HG02973 (cell line): Measurements from ENCODE around the gene RELN.
"Not testable (repeated sequence)": the region's sequence is repeated elsewhere in the genome, so short reads cannot be mapped to it uniquely, and the experiment has no call there.

Source experiments
- ATAC-seq: cut with Tn5 transposase; IDR thresholded peaks from one replicate; pipeline ENCODE4 v1.9.1; 2021; ENCODE audit warnings: moderate library complexity; ENCODE audit not compliant: unreplicated experiment

RELN gene

DNA sequence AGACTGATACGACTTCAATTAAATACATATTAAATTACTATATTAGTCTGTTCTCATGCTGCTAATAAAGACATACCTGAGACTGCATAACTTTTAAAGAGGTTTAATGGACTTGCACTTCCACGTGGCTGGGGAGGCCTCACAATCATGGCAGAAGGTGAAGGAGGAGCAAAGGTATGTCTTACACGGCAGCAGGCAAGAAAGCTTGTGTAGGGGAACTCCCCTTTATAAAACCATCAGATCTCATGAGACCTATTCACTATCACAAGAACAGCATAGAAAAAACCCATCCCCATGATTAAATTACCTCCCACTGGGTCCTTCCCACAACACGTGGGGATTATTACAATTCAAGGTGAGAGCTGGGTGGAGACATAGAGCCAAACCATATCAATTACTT is 92.6 kb downstream of the RELN start:
- ATAC-seq, result not testable (repeated sequence)

DNA sequence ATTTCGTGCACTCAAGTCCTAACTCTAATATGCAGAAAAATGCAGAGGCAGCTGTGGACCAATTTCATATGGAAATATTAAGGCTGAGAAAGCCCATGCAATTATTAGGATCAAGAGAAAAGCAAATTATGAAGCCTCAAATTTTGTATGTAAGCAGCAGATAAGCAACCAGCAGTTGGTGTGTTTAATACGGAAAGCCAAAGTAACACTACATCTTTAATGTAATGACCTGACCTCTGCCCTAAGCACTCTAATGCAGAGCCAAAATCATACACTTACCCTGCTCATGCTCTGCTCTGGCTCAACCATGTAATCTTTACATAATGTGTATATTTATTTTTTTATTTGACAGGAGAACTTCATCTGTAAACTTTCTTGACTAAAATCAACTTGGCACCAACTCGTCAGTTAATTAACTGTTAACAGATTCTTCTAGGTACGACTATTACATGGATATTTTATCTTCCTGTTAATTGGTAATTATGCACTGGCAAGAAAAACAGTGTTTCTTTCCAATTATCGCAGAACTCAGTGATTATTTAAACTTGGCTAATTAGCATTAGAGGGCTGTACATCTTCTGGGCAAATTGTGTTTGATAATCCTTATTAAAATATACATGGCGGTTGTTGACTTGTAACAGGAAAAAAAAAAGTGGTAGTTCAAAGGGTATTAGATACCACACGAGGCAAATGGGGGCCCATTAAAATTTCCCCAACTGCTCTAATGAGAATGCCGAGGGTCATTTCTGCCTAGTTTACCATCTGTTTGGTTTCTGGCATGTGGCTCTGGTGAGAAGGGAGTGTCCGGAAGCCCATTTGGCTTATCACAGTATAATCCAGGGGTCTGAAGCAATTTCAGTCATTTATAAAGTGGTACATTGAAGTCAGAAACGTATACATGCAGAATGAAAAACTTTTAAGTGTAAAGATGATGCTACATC is 94.5 kb downstream of the RELN start:
- no peak for ATAC-seq

DNA sequence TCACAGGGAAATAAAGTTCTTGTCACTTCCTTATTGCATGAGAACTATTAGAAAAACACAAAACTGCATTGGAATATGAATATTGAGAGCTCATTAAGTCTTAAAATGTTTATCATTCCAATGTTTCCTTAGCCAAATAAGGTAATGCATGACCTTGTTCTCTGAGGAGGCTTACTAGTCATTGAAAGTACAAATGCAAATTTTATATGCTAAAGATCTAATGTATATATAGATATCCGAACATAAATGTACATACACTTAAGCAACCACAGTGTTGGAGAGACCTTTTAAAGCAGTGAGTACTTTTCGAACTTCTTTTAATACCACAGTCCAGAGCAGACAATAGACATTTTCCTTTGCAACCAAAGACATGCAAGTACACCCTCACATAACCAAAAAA is 96.1 kb downstream of the RELN start:
- no peak for ATAC-seq

DNA sequence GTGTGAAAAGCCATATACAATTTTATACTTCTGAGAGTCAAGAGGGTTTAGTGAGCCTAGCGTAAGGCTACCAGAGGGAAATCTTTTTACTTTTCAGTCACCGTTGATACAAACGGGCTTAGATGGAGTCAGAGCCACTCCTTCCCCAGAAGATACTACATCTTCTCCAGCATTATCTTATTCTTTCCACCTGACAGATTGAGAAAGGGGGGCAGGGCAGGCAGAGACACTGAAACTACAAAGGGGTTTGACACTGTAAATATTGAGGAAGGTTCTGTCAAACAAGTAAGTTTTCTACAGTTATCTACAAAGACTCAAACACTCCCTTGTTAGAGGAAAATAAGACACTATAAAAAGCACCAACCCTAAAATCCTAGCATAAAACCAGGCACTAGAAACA is 100.0 kb downstream of the RELN start:
- no peak for ATAC-seq

DNA sequence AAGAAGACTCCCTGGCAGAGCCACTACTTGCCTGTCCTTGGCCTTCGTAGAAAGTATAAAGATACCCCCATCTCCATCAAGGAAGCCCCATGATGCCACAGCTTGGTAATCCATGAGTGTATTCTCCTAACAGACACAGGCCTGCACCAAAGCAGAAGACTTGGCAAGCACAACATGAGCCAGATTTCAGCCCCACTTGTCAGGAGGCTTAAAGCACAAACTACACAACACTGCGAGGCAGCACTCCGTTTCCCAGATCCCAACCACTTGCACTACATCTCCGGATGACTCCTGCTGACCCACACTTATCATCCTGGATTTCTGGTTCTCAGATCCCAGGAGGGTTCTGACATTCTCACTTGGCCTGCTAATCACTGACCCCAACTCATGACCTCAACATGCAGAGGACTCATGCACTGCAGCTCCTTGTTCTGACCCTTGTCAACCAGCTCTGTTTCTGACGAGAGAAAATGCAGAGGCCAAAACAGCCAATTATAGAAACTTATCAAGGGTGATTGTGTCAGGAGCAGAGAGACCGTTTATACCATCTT is 100.8 kb downstream of the RELN start:
- no peak for ATAC-seq

DNA sequence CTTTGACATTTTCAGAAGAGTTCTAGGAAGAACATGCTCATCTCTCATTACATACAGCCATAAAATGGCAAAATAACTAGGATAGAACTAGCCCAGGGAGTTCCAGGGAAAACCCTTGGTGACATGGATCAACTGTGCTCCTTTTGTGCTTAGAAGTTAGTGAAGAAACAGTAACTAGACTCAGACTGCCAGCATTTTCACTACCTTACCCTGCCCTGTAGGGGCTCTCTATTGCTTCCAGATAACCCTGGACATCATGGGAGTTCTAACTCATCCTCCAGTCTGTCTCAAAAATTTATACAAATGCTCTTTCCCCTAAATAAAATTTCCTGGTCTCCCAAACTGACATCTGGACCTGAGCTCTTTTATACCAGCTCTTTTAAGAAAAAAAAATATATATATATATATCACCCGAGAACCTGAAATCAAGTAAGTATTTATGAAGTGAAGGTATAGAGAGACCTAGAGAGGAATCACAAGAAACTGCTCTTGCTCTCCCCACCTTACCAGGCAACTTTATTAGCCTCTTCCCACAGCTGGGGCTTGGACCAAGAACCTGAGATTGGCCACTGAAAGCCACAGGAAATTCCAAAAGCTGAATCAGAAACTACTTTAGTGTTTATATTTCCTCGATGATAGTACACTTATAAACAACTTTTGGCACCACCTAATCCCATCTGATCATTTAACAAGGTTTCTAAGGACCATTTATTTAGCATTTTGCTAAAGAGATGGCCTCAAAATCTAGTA is 101.4 kb downstream of the RELN start:
- no peak for ATAC-seq

DNA sequence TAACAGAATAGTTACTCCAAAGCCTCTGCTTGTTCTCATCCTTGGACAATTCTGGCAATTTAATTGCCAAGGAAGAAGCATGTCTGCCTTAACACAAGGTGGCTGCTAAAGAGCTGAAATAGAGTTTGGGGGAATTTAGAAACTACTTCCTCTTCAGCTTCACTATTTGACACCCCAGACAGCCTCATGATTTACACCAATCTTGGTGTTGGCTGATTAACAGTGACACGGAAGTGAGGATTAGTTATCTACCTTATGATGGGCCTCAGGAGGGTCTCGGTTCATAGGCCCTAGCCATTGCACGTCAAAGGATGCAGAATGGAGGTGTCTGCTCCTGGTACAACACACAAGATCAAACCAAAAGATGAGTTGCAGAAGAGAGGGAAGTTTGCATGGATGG is 102.4 kb downstream of the RELN start:
- no peak for ATAC-seq

DNA sequence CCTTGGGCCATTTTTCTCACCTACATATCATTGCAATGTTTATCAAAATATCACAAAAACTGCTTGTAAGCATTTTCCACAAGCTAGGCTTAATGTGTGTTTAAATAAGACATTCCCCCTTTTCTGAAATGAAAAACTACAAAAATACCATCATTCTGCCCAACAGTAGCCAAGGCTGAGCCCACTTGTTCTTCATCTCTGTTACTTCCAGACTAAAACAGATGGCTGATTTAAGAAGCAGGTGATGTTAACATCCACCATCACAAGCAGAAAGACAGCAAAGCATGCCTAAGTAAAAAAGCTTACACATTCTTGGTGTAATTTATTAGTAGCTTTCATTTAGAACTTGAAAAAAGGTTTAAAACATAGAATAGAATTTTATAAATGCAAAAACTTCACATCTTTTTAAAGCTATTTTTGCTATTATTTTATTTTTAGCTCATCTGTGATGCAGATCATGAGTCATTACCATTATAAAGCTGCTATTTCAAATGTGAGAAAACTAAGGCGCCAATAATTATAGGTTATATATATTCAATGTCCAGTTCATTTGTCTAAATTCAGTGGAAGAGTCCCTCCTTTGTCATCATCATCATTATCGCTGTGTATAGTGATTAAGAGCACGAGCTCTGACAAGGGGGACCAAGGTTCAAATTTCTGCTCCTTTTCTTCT is 109.4 kb downstream of the RELN start:
- no peak for ATAC-seq

DNA sequence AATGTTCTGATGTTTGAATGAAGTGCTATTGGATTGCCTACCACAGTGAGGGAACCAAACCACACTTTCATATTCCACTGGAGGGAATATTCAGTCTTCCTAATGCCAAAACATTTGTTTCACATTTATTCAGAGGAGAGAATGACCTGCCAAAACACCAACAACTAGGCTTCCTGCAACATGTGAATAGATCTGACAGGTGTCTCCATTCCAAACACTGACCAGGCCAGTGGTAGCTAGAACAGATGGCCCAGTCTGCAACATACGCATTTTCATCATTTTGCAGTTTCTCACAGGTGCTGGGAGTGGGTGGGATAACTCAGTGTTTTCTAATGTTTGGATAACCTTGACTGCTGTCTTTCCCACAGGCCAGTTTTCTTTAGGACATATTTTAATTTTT is 110.0 kb downstream of the RELN start:
- ATAC-seq, result no peak

DNA sequence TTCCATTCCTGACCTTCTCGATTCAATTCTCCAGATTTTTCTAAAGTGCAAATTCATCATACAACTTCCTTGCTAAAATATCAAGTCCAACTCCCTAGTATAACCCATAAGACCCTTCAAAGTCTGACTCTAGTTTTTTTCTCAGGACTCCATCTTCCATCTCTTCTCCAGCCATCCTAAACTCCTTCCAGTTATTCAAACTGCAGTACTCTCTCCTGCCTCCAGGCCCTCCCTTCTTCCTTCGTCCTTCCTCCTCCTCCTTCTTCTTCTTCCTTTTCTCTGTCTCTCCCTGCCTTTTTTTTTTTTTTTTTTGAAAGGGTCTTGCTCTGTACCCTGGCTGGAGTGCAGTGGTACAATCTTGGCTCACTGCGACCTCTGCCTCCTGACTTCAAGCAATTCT is 111.9 kb downstream of the RELN start:
- no peak for ATAC-seq

DNA sequence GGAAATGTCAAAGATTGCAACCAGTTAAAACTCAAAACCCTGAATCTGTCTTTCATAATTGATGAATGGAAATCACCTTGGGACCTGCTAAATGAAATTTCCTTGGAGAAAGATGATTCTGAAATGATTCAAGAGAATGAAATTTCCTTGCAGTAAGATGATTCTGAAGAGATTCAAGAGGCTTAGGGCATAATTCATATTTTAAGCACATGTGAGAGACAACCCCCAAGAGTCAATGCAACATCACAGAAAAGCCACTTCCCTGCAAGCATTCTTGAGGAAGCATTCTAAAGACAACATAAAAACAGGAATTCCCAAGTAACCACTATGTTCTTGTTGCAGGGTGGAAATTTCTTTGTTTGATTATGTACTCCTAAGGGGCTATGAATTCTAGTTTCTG is 113.7 kb downstream of the RELN start:
- ATAC-seq, result no peak

DNA sequence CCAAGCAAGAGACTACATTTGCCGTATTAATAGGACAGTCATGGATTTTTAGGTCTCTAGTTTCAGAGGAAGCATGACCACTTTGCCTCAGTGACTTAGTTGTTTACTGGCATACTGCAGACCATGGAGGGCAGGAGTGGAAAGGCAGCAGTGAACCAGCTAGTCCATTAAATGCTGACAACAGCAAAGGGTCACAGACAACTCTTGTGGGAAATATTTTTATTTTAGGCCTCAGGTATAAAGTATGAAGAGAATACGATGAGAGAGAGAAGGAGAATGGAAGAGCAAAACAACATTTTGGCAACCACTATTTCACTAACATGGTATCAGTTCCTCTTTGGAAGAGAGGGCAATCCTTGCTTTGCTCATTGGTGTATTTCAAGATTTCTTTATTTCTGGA is 118.0 kb downstream of the RELN start:
- ATAC-seq, result no peak

DNA sequence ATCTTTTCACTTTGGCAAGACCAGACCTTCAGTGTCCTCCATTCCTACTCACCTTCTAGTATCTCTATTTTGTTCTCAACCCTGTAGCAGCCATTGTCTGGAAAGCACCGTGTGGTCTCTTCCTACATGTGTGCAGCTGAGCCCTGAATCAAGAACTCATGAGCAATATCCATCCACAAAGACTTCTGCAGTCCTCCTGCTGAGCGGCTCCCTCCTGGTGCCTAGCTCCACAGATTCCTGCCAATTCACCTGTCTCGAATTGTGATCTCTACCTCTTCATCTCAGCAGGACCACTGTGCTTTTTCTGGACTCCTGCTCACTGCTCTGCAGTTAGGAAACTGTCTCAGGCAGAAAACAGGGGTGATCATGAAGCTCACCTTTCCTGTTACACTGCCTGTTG is 118.8 kb downstream of the RELN start:
- ATAC-seq, result no peak

DNA sequence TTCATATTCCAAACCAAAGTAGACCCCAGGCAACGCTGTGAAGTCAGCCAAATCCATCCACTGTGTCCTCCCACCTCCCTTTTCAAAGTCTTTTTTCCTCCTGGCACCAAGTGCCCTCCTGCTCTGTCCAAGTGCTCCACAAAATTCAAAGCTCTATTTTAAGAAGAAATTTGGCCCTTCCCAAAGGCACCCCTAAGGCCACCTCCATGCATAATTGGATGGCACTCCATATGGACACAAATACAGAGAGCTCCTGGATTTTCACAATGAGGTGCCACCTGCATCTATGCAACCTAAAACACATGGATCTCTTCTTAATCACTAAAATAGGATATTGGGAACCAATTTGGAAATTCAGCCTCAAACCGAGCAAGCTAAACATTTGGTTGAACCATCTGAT is 121.6 kb downstream of the RELN start:
- no peak for ATAC-seq

DNA sequence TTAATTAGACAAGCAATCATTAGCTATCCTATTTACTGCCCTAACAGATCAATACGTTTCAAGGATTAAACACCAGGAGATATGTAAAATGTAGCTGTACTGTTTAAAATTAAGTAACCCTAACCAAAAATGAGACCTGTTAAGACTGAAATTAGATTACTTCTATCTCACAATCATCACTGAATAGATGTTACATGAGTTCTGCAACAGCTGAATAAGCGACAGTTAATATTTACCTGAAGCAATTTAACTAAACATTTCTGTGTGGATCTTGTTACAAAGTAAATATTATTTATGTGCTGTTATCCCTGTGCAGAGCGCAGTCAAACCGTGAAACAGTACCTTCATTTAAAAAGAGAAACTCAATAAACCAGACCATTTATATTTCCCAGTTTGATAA is 122.5 kb downstream of the RELN start:
- ATAC-seq, result no peak

DNA sequence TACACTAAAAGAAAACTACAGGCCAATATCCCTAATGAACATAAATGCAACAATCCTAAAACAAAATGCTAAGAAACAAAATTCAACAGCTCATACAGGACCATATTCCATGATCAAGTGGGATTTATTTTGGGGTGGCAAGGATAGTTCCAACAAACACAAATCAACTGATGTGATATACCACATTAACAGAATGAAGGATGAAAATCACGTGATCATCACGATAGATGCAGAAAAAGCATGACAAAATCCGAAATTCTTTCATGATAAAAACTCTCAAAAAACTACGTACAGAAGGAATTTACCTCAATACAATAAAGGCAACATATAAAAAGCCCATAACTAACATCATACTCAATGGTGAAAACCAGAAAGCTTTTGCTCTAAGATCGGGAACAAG is 124.0 kb downstream of the RELN start:
- ATAC-seq, result no peak

DNA sequence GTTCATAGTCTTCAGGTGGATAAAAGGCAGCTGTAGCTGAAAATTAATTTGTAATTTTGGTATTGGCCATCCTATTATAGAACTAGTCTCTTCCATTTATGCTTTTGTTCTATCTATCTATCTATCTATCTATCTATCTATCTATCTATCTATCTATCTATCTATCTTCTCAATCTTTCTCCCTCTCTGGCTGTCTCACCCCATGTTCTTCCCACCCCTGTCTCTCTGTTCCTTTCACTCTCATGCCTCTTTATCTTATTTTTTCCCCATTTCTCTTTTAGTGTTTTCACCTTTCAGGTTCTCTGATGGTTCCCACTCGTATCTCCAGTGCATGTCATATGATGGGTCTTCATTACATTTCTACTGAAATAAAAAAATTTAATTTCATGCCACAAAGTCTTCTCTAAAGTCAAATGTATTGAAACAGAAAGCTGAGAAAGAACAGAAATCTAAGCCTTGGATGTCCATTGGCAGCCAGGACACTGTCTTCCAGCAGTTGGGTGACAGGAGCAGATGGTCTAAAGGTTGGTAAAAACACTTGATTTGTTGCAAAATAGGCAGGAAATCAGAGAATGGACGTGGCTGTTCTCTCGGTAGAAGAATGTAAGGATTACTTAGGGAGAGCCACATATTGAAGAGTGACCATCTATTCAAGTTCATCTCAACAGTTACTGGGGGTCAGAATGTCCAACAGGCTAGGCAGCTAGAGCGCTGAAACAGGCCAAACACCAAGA is 127.0 kb downstream of the RELN start:
- ATAC-seq, result no peak

DNA sequence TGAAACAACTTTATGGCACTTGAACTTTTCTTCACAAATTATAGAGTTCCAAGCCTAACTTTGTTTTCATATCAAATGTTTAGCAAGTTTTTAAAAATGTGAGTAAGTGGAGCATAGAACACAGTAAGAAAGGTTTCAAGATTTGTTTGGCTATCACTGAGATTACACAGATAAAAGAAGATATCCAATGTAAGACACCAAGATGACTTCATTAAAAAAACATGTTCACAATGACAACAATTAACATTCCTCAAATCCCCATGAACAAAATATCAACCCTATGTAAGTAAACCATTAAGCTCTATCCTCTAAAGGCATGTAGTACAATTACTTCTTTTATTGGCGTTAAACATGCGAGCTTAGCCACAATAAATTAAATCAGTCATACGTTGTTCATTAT is 129.7 kb downstream of the RELN start:
- ATAC-seq, result no peak

DNA sequence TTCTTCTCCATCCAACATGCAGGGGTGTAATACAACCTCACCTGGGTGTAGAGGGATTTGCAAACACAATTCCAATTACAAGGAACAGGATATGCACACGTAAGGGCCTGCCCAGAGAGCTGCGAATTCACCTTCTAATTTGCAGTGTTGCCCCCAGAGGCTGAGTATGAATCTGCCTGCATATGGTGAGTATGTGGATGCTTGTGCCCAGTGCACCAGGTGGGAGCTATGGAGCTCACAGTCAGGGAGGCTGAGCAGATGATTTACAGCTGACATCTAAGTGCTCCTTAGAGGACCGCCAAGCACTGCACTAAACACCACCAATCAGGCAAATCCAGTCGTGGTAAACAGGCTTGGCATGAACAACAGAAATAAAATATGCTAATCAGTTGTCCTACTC is 132.0 kb downstream of the RELN start:
- ATAC-seq, result no peak

DNA sequence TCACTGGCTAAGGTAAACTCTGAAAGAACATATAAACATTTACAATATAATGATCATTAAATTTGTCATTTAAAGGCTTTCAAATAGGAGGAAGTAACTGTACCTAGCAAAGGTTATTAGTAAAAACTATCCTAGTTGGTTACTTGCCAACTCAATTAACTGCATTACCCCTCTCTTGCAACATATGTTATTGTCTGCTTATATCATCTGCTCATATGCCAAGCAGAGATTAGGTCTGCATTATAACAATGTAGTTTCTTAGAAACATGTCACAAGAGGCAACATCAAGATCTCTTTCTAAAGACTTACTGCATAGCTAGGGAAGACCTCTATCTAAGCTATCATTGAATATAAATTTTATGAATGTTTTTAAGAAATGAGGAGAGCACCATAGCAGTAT is 132.5 kb downstream of the RELN start:
- no peak for ATAC-seq

DNA sequence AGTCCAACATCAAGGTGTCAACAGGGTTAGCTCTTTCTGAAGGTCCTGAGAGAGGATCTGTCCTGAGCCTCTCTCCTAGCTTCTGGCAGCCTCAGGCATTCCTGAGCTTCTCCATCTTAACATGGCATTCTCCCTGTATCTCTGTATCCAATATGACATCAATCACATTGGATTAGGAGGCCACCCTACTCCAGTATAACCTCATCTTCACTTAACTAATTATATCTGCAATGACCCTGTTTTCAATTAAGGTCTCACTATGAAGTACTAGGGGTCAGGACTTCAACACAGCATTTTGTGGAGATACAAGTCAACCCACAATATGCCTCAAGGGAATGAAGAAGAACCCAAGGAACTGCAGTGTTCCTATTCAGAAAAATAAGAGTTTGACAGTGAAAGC is 133.8 kb downstream of the RELN start:
- no peak for ATAC-seq
